ENCODE measurements around the gene GJA4. TPM values are rescaled to one million over a fixed set of nuclear protein-coding genes. Genes with fewer than 3 reads are reported as not detected.

GJA4 gene
- total and polyA plus RNA-seq, 2 donors (not counting 3 experiments of a cell fraction or from before 2014, with no cell fraction given): 22.1 to 175 TPM

GRCh38 chr1:34787461-34788420 lies 5.1 kb upstream of the GJA4 start:
- Histone ChIP-seq H3K27ac (ENCODE audit: insufficient read depth, low read depth, low read length) (no peak overlapping the region), H3K9me1 (replicated peaks; ENCODE audit: control insufficient read depth, extremely low read depth, insufficient read depth, low read length) (no peaks in the 10 kb centered on the region), H3K4me1 (ENCODE audit: control insufficient read depth, extremely low read depth, insufficient read depth, low read length) (no peaks in the 10 kb centered on the region), H3K79me2 (ENCODE audit: control insufficient read depth, insufficient read depth, low read length) (no peaks in the 10 kb centered on the region), H2AFZ (ENCODE audit: low read depth, low read length) (no peak overlapping the region), H3K9ac (replicated peaks; ENCODE audit: extremely low read depth, insufficient read depth, low read length) (no peak overlapping the region), H3K9me3 (replicated peaks; ENCODE audit: control insufficient read depth, insufficient read depth, low read length) (no peaks in the 10 kb centered on the region), H3K4me3 (replicated peaks in 1 of 3; ENCODE audit: insufficient read depth in 1 of 3, low read depth in 1 of 3, low read length in 3 of 3) (no peak overlapping the region), H4K20me1 (replicated peaks; ENCODE audit: control insufficient read depth, extremely low read depth, insufficient read depth, low read length) (no peaks in the 10 kb centered on the region), H3K27me3 (ENCODE audit: control insufficient read depth in 2 of 2, insufficient read depth in 2 of 2, low read length in 2 of 2) (peaks cover 17 to 19% of the 10 kb centered on the region in 2 experiments), H3K4me2 (ENCODE audit: insufficient read depth, low read length) (no peak overlapping the region), H3K36me3 (ENCODE audit: control insufficient read depth in 2 of 2, extremely low read depth in 1 of 2, insufficient read depth in 2 of 2, low read length in 2 of 2) (no peaks in the 10 kb centered on the region)
- dilution Hi-C loops (cut with MboI; ENCODE audit: extremely low pct_ligation_motif_present, low sequenced_read_pairs) (no loop called here), intact Hi-C loops (cut with micrococcal nuclease) (loop anchor here (5.0 kb wide), 3 partner anchors 385 to 985 kb away; partner anchors contain the start of gene SFPQ)
- no TSS peak for BruUV-seq (replicated peaks)
- CTCF ChIA-PET: interaction anchor here (1.7 to 4.0 kb wide), 3 partner anchors 64 to 79 kb away, joined by 9 to 83 read pairs (median 59); partner anchors contain the start of gene SMIM12
- DNase-seq (ENCODE audit: low read depth, low spot score) (peak; percentile 53), FAIRE-seq (peak; percentile 28)
- POLR2A ChIA-PET: no interaction called here
- TF ChIP-seq POLR2A (IDR thresholded peaks at IDR 0.05; ENCODE audit: low read depth, low read length) (no peak), FOS (IDR thresholded peaks at IDR 0.05; ENCODE audit: borderline replicate concordance, insufficient read depth, low read length) (no peak), MAX (IDR thresholded peaks at IDR 0.05; ENCODE audit: insufficient read depth, insufficient read length) (no peak), POLR2AphosphoS5 (IDR thresholded peaks at IDR 0.05; ENCODE audit: insufficient read depth, low read depth, low read length) (no peak), EZH2 (IDR thresholded peaks at IDR 0.05; ENCODE audit: borderline replicate concordance, low read depth, low read length, severe bottlenecking) (no peak), JUN (IDR thresholded peaks at IDR 0.05; ENCODE audit: borderline replicate concordance, insufficient read depth, insufficient read length, low read depth) (no peak), CTCF (IDR thresholded peaks at IDR 0.05; ENCODE audit: extremely low read depth in 1 of 2, insufficient read depth in 1 of 2, low read depth in 1 of 2, low read length in 2 of 2) (peak; percentile 31 to 40), GATA2 (IDR thresholded peaks at IDR 0.05; ENCODE audit: insufficient read depth, insufficient read length, low read depth, low read length) (no peak), MYC (IDR thresholded peaks at IDR 0.05; ENCODE audit: low read depth, low read length) (no peak)
